Measurements from ENCODE around the gene TMUB1. TPM values are rescaled to one million over a fixed set of nuclear protein-coding genes. Genes with fewer than 3 reads are reported as not detected.

The TMUB1 gene
- total and polyA plus RNA-seq, 10 donors = 27.1 to 73.4 (median 39.4) TPM

DNA sequence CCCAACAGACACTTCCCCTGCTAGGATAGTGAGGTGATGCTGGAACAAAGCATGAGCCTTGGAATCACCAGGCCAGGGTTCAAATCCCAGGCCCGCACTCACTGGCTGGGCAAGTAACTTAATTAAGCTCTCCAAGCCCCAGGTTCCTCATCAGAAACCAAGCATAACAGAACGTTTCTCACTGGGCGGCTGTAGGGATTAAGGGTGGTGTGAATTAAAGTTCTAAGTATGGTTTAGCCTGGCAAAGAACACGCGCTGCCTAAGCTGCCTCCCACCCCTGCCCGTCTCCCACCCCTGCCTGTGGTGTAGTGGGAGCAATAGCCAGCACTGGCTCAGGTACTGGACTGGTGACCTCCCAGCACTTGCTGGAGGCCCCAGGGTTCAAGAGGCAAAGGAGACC lies 18.3 kb downstream of the TMUB1 start:
- TF ChIP-seq POLR2AphosphoS5 (IDR thresholded peaks at IDR 0.05) (no peak), POLR2A (IDR thresholded peaks at IDR 0.05) (no peak)
- TF ChIP-seq, protein P1, sequence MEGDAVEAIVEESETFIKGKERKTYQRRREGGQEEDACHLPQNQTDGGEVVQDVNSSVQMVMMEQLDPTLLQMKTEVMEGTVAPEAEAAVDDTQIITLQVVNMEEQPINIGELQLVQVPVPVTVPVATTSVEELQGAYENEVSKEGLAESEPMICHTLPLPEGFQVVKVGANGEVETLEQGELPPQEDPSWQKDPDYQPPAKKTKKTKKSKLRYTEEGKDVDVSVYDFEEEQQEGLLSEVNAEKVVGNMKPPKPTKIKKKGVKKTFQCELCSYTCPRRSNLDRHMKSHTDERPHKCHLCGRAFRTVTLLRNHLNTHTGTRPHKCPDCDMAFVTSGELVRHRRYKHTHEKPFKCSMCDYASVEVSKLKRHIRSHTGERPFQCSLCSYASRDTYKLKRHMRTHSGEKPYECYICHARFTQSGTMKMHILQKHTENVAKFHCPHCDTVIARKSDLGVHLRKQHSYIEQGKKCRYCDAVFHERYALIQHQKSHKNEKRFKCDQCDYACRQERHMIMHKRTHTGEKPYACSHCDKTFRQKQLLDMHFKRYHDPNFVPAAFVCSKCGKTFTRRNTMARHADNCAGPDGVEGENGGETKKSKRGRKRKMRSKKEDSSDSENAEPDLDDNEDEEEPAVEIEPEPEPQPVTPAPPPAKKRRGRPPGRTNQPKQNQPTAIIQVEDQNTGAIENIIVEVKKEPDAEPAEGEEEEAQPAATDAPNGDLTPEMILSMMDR (IDR thresholded peaks at IDR 0.05 in 8 of 11, conservative IDR thresholded peaks at IDR 0.05 in 3 of 11) = no peak
- Histone ChIP-seq H3K27me3 (replicated peaks in 1 of 7) (no peaks in the 10 kb centered on the region), H3K4me1 (peaks cover 12 to 36% (median 24%) of the 10 kb centered on the region in 6 donors), H3K36me3 (peaks cover 0 to 84% (median 59%) of the 10 kb centered on the region in 6 donors), H3K9me3 (no peaks in the 10 kb centered on the region), H3K4me3 (no peak overlapping the region), H3K27ac (no peak overlapping the region)
- WGBS, 5 donors = 85 to 97% (median 93%) methylated on average over 6 of the region's 6 CpGs
- DNase-seq = no peak
- intact Hi-C loops (cut with DNase I; ENCODE audit: low total_unique reads) = no loop called here

DNA sequence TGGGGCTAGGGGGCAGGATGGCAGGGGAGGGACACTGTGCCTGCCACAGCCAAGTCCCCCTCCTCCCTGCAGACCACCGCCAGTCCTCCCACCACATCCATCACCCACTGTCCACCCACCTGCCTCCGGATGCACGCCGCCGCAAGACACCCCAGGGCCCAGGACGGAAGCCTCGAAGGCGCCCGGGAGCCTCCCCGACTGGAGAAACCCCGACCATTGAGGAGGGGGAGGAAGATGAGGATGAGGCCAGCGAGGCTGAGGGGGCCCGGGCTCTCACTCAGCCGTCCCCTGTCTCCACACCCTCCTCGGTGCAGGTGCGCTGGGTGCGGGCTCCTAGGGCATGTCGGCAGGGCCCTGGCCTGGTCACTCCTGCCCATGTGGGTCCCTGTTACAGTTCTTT lies 18.8 kb downstream of the TMUB1 start:
- Histone ChIP-seq H3K27me3 (replicated peaks in 1 of 7) (no peaks in the 10 kb centered on the region), H3K27ac (no peak overlapping the region), H3K4me3 (no peak overlapping the region), H3K4me1 (peaks cover 12 to 38% (median 25%) of the 10 kb centered on the region in 6 donors), H3K9me3 (no peaks in the 10 kb centered on the region), H3K36me3 (peaks cover 0 to 78% (median 54%) of the 10 kb centered on the region in 6 donors)
- no peak for DNase-seq
- intact Hi-C loops (cut with DNase I; ENCODE audit: low total_unique reads) = no loop called here
- TF ChIP-seq, protein P1 (IDR thresholded peaks at IDR 0.05 in 8 of 11, conservative IDR thresholded peaks at IDR 0.05 in 3 of 11) = no peak
- TF ChIP-seq POLR2AphosphoS5 (IDR thresholded peaks at IDR 0.05) (no peak), POLR2A (IDR thresholded peaks at IDR 0.05) (no peak)
- WGBS, 5 donors = 93 to 99% (median 97%) methylated on average over 11 to 18 of the region's 18 CpGs

DNA sequence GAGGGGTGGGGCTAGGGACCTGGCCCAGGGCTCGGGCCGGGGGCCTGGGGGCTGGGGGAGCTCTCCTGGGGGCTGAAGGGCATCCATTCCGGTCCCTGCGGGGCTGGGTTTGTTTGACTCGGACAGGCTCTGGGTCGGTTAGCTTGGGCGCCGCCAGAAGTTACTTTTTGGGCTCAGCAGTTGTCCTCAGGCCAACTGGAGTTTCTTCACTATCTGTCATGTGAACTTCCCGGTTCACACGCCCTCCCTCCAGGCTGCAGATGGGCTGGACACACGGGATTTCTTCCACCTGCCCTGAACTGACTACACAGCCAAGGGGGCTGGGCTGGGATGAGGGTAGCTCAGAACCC lies 20.1 kb downstream of the TMUB1 start:
- Histone ChIP-seq H3K4me3 (no peak overlapping the region), H3K27ac (peak overlapping the region in 1 of 8 donors; percentile 7), H3K9me3 (no peaks in the 10 kb centered on the region), H3K36me3 (peaks cover 0 to 66% (median 44%) of the 10 kb centered on the region in 6 donors), H3K27me3 (replicated peaks in 1 of 7) (no peaks in the 10 kb centered on the region), H3K4me1 (peaks cover 15 to 50% (median 36%) of the 10 kb centered on the region in 6 donors)
- 80 to 94% (median 87%) methylated on average over 10 to 11 of the region's 11 CpGs for WGBS, 5 donors
- TF ChIP-seq POLR2AphosphoS5 (IDR thresholded peaks at IDR 0.05) = no peak
- TF ChIP-seq POLR2A (IDR thresholded peaks at IDR 0.05) = no peak
- TF ChIP-seq, protein P1 (IDR thresholded peaks at IDR 0.05 in 8 of 11, conservative IDR thresholded peaks at IDR 0.05 in 3 of 11) = no peak
- DNase-seq = no peak
- intact Hi-C loops (cut with DNase I; ENCODE audit: low total_unique reads) = no loop called here

DNA sequence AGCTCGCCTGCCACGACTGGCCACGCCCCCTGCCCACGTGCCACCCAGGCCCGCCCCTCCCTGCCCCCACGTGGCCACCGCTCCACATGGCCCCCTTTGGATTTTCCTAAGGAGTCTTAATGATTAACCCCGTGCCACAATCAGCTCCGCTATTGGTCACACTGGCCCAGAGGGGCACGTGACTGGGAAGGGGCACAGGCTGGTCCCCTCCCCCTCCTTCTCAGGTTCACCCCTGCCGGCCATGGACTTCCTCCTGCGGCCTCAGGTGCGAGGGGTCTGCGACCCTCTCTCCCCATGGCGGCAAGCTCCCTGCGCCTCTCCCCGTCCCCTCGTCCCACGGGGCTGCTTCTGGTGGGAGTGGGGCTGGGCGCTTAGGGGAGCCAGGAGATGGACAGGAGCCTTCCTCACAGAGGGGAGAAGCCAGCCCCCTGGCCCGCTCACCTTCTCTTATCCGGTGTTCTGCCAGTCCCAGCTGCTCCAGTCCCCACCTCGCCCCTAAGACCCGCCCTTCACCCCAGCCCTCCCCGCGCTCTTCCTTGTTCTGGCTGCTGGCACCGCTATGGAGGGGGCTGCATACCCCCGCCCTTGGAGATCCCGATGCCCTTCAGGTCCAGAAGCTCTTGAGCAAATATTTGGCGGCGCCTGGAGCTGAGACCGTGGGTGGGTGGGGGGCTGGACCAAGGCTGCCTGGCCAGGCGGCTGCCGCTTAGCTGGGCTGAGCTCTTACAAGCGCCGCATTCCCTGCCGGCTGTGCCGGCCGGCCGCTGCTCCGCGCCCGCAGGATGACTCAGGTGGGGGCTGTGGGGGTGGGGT lies 20.7 kb downstream of the TMUB1 start:
- Histone ChIP-seq H3K4me1 (peaks cover 15 to 52% (median 37%) of the 10 kb centered on the region in 6 donors), H3K4me3 (no peak overlapping the region), H3K27ac (peak overlapping the region in 1 of 8 donors; percentile 7), H3K36me3 (peaks cover 0 to 60% (median 38%) of the 10 kb centered on the region in 6 donors), H3K9me3 (no peaks in the 10 kb centered on the region), H3K27me3 (replicated peaks in 1 of 7) (no peaks in the 10 kb centered on the region)
- no peak for DNase-seq
- WGBS, 5 donors = 81 to 88% (median 83%) methylated on average over 33 to 43 of the region's 43 CpGs
- intact Hi-C loops (cut with DNase I; ENCODE audit: low total_unique reads) = no loop called here
- TF ChIP-seq POLR2A (IDR thresholded peaks at IDR 0.05) (no peak), POLR2AphosphoS5 (IDR thresholded peaks at IDR 0.05) (no peak)
- TF ChIP-seq, protein P1 (IDR thresholded peaks at IDR 0.05 in 8 of 11, conservative IDR thresholded peaks at IDR 0.05 in 3 of 11) = no peak

Data from spleen (tissue), 11 donors.